ENCODE measurements around the gene FAH. TPM values are rescaled to one million over a fixed set of nuclear protein-coding genes. Genes with fewer than 3 reads are reported as not detected.

Gene FAH
- total RNA-seq, 4 donors from 2014 or later: 5.4 to 29.0 (median 11.2) TPM

DNA sequence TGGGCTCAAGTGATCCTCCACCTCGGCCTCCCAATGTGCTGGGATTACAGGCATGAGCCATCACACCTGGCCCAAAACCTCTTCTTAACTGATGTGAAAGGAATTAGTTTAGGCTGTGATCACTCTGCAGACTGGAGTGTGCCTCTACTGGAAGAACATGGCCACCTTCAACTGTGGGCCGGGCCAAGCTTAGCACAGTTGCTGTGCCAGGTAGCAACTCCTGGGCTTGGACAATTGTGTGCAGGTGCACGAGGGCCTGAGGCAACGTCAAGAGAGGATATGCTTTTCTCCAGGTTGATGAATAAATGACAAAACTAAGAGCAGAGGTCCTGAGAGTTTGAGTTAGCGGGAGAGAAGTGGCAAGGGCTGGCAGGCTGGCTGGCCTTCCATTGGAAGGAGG lies 6.5 kb downstream of the FAH start:
- Histone ChIP-seq H3K27me3 (no peaks in the 10 kb centered on the region), H3K27ac (no peak overlapping the region), H3K4me3 (no peak overlapping the region), H3K4me1 (no peaks in the 10 kb centered on the region), H3K9me3 (no peaks in the 10 kb centered on the region), H3K36me3 (no peaks in the 10 kb centered on the region)
- no peak for TF ChIP-seq POLR2A (IDR thresholded peaks at IDR 0.05)
- TF ChIP-seq, protein P1, sequence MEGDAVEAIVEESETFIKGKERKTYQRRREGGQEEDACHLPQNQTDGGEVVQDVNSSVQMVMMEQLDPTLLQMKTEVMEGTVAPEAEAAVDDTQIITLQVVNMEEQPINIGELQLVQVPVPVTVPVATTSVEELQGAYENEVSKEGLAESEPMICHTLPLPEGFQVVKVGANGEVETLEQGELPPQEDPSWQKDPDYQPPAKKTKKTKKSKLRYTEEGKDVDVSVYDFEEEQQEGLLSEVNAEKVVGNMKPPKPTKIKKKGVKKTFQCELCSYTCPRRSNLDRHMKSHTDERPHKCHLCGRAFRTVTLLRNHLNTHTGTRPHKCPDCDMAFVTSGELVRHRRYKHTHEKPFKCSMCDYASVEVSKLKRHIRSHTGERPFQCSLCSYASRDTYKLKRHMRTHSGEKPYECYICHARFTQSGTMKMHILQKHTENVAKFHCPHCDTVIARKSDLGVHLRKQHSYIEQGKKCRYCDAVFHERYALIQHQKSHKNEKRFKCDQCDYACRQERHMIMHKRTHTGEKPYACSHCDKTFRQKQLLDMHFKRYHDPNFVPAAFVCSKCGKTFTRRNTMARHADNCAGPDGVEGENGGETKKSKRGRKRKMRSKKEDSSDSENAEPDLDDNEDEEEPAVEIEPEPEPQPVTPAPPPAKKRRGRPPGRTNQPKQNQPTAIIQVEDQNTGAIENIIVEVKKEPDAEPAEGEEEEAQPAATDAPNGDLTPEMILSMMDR (IDR thresholded peaks at IDR 0.05): no peak
- intact Hi-C loops (cut with DNase I; ENCODE audit: low total_unique reads): no loop called here
- DNase-seq: no peak

DNA sequence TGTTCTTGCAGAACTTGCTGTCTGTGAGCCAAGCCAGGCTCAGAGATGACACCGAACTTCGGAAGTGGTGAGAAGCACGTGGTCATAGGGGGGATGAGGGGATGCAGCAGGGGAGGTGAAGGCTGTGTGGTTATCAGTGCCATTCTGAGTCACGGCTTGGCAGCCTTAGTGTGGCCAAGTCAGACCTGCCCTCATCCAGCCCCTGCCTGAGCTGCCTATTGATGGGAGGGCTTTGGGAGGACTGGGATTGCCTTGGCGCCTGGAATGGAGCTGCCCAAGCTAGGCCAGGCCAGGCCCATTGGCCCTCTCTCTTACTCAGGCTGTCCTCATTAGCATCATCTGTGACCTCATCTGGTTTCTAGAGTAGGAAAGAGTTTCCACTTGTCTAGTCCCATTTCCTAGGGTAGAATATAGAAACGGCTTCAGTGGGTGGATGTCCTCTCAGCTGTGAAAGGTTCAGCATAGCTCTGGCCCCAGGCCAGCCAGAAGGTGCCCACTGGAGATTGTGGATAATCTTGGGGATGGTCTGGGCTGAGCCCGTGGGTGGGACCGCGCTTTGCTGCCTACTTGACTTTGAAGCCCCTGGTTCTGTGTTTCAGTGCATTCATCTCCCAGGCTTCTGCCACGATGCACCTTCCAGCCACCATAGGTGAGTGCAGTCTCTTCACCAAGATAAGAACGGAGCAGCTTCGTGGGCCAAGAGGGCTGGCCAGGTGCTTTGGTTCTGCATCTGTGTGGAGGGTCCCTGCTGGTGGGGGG lies 7.2 kb downstream of the FAH start:
- TF ChIP-seq POLR2A (IDR thresholded peaks at IDR 0.05): no peak
- TF ChIP-seq, protein P1 (IDR thresholded peaks at IDR 0.05): no peak
- no peak for DNase-seq
- no peaks in the 10 kb centered on the region for H3K4me1 ChIP-seq
- no peak overlapping the region for H3K4me3 ChIP-seq
- no peaks in the 10 kb centered on the region for H3K36me3 ChIP-seq
- intact Hi-C loops (cut with DNase I; ENCODE audit: low total_unique reads): no loop called here
- H3K9me3 ChIP-seq: no peaks in the 10 kb centered on the region
- H3K27ac ChIP-seq: no peak overlapping the region
- H3K27me3 ChIP-seq: no peaks in the 10 kb centered on the region

DNA sequence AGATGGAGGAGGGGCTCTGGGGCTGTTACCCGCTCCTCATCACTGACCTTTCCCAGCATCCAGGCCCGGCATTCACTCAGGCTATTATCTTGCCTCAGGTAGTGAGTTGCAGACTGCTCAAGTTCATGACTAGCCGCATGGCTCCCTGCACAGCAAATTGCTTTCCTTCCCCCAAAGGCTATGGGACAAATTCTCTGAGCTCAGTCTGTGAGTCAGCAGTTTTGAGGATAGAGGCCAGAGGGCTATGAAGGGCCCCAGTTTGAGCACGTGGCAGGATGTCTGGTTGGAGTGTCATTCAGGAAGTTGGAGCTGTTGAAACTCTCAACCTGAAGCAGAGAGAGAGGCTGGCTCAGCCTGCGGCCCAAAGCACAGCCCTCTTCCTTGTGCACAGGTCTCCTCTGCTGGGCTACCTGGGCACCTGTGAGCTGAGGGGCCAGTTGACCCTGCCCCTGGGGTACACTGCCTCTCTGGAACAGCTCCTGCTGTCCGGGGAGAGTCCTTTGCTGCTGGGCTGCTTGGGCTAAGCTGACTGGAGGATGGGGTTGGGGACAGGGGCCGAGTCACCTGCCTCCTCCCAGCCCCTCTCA lies 7.9 kb downstream of the FAH start:
- H3K36me3 ChIP-seq: no peaks in the 10 kb centered on the region
- no peaks in the 10 kb centered on the region for H3K27me3 ChIP-seq
- H3K4me1 ChIP-seq: no peaks in the 10 kb centered on the region
- DNase-seq: no peak
- intact Hi-C loops (cut with DNase I; ENCODE audit: low total_unique reads): no loop called here
- no peak overlapping the region for H3K27ac ChIP-seq
- no peaks in the 10 kb centered on the region for H3K9me3 ChIP-seq
- TF ChIP-seq POLR2A (IDR thresholded peaks at IDR 0.05): no peak
- TF ChIP-seq, protein P1 (IDR thresholded peaks at IDR 0.05): no peak
- no peak overlapping the region for H3K4me3 ChIP-seq

DNA sequence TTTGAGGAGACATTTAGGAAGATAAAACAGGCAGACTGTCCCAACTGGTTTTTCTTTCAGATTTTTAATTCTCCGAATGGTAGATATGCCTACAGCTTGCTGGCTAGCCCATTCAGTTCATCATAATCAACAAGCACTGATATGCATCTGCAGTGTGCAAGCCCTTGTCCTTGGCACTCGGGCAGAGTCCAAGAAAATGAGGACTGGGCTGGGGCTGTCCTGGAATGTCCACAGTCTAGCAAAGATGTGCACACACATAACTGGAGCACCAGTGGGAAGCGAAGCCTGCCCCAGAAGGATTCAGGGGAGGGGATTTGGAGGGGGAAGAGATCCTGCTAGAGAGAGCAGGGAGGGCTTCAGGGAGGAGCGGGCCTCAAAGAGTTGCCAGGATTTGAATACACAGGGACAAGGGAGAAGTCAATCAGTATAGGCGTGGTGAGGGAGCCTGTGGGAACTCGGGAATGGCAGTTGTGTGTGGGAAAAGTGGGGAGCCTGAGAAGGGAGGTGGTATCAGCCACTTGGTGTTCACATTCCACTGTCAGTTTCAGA lies 8.7 kb downstream of the FAH start:
- H3K9me3 ChIP-seq: no peaks in the 10 kb centered on the region
- no peaks in the 10 kb centered on the region for H3K4me1 ChIP-seq
- H3K4me3 ChIP-seq: no peak overlapping the region
- no peak for TF ChIP-seq POLR2A (IDR thresholded peaks at IDR 0.05)
- TF ChIP-seq, protein P1 (IDR thresholded peaks at IDR 0.05): no peak
- no peak overlapping the region for H3K27ac ChIP-seq
- DNase-seq: no peak
- H3K36me3 ChIP-seq: no peaks in the 10 kb centered on the region
- H3K27me3 ChIP-seq: no peaks in the 10 kb centered on the region
- intact Hi-C loops (cut with DNase I; ENCODE audit: low total_unique reads): no loop called here

DNA sequence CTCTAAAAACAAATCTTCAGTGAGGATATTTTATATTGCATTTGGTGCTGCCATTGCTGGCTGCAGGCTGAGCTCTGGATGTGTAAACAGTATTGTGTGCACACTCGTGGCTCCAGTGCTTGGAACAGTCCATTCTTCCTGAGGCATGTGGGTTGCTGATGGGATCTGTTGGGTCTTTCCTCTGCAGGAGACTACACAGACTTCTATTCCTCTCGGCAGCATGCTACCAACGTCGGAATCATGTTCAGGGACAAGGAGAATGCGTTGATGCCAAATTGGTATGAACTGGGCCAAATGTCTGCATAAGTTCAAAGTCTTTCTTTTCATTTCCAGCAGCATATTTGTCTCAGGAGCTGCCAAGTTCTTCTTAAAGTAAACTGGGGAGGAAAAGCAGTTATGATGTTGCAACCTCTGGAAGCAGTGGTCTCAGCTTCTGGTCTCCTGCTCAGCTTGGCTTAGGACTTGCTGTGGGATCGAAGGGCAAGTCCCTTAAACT lies 9.3 kb downstream of the FAH start:
- Histone ChIP-seq H3K36me3 (no peaks in the 10 kb centered on the region), H3K4me1 (no peaks in the 10 kb centered on the region), H3K4me3 (no peak overlapping the region), H3K27me3 (no peaks in the 10 kb centered on the region), H3K9me3 (no peaks in the 10 kb centered on the region), H3K27ac (no peak overlapping the region)
- no peak for DNase-seq
- TF ChIP-seq, protein P1 (IDR thresholded peaks at IDR 0.05): no peak
- no peak for TF ChIP-seq POLR2A (IDR thresholded peaks at IDR 0.05)
- intact Hi-C loops (cut with DNase I; ENCODE audit: low total_unique reads): no loop called here

Data from uterus (tissue), 4 donors.